H1 (cell line): ENCODE data around the gene CYLD. TPM values are rescaled to one million over a fixed set of nuclear protein-coding genes. Genes with fewer than 3 reads are reported as not detected.

Experiments used
- CTCF ChIA-PET: fragments of 300-600 bp; sonication (Branson Sonifier 250); formaldehyde crosslinking; loops from one replicate; lab custom pipeline; 2021; ENCODE audit not compliant: partially characterized antibody; lab: Charles Lee
- POLR2A ChIA-PET: fragments of 300-600 bp; sonication (Branson Sonifier 250); formaldehyde crosslinking; loops from one replicate; lab custom pipeline; 2021; ENCODE audit warnings: inconsistent platforms; ENCODE audit not compliant: partially characterized antibody; lab: Charles Lee
- DNase-seq, 2 experiments: peaks; one replicate each; pipeline versions ENCODE4 v3.0.0 to v3.0.0-alpha.2; 2010 to 2022; ENCODE audit warnings: low spot score in 2 of 2, low read depth in 1 of 2, mixed read lengths in 1 of 2
- FAIRE-seq: peaks from 2 replicates; lab custom pipeline; 2011; peaks lifted over from hg19 to GRCh38; lab: Jason Lieb, UNC
- H2AFZ ChIP-seq: 2 replicates; pipeline ENCODE4 v1.8.1; 2012; ENCODE audit warnings: low read length, inconsistent platforms
- H2AK5ac ChIP-seq: 2 replicates; pipeline ENCODE4 v1.6.1; 2013; ENCODE audit warnings: low read depth, low read length
- H2BK120ac ChIP-seq: replicated peaks from 2 replicates; pipeline ENCODE3; 2013; ENCODE audit warnings: low read depth, low read length, inconsistent platforms
- H2BK12ac ChIP-seq: 2 replicates; pipeline ENCODE4 v1.6.1; 2013; ENCODE audit warnings: low read depth, low read length
- H2BK15ac ChIP-seq: 2 replicates; pipeline ENCODE4 v1.6.1; 2013; ENCODE audit warnings: low read length
- H2BK20ac ChIP-seq: 2 replicates; pipeline ENCODE4 v1.6.1; 2013; ENCODE audit warnings: low read length
- H2BK5ac ChIP-seq: 2 replicates; pipeline ENCODE4 v1.6.1; 2013; ENCODE audit warnings: low read depth, low read length
- H3K14ac ChIP-seq: 2 replicates; pipeline ENCODE4 v1.6.1; 2013; ENCODE audit warnings: inconsistent platforms; ENCODE audit not compliant: insufficient read length
- H3K18ac ChIP-seq: 2 replicates; pipeline ENCODE4 v1.6.1; 2013; ENCODE audit warnings: low read length; ENCODE audit errors: extremely low read depth
- H3K23ac ChIP-seq: 2 replicates; pipeline ENCODE4 v1.6.1; 2013; ENCODE audit warnings: inconsistent platforms; ENCODE audit not compliant: insufficient read length
- H3K23me2 ChIP-seq: 2 replicates; pipeline ENCODE4 v1.6.1; 2013; ENCODE audit warnings: low read depth, low read length
- H3K27ac ChIP-seq: 2 replicates; pipeline ENCODE4 v1.6.1; 2011; ENCODE audit warnings: low read depth, low read length, inconsistent platforms
- H3K27me3 ChIP-seq, 4 experiments: replicated peaks in 1 of 4; 1 replicate in 1 of 4; 2 replicates in 3 of 4; pipeline versions ENCODE4 v1.6.1 to v1.8.1; 2011 to 2013; ENCODE audit warnings: low read length in 3 of 4, mild to moderate bottlenecking in 3 of 4, inconsistent platforms in 2 of 4, mixed read lengths in 2 of 4, moderate library complexity in 1 of 4; ENCODE audit not compliant: control insufficient read depth in 3 of 4, insufficient read depth in 3 of 4; ENCODE audit errors: extremely low read depth in 1 of 4
- H3K36me3 ChIP-seq, 4 experiments: 2 replicates each; pipeline versions ENCODE4 v1.6.1 to v1.8.1; 2011 to 2013; ENCODE audit warnings: mild to moderate bottlenecking in 4 of 4, low read length in 3 of 4, moderate library complexity in 2 of 4, control low read depth in 1 of 4, inconsistent platforms in 1 of 4; ENCODE audit not compliant: insufficient read depth in 4 of 4, control insufficient read depth in 2 of 4
- H3K4ac ChIP-seq: replicated peaks from 2 replicates; pipeline ENCODE3; 2013; ENCODE audit warnings: low read length, low read depth, mixed read lengths, inconsistent platforms; ENCODE audit not compliant: insufficient read length
- H3K4me1 ChIP-seq, 4 experiments: replicated peaks in 1 of 4; 1 replicate in 1 of 4; 2 replicates in 3 of 4; pipeline versions ENCODE4 v1.6.1 to v1.8.1; 2011 to 2013; ENCODE audit warnings: low read length in 3 of 4, inconsistent platforms in 2 of 4, mixed read lengths in 1 of 4; ENCODE audit not compliant: insufficient read depth in 4 of 4, control insufficient read depth in 3 of 4
- H3K4me2 ChIP-seq, 2 experiments: 2 replicates each; pipeline versions ENCODE4 v1.6.1 to v1.8.1; 2011 to 2013; ENCODE audit warnings: low read depth in 2 of 2, low read length in 2 of 2, control low read depth in 1 of 2, inconsistent platforms in 1 of 2, mild to moderate bottlenecking in 1 of 2; ENCODE audit not compliant: insufficient read depth in 1 of 2
- H3K4me3 ChIP-seq, 4 experiments: fragments of 200-600, 300-600 bp in 1 of 4; sonication (generic), shearing (Covaris generic), sonication (Bioruptor Twin) in 1 of 4; 2 replicates each; pipeline versions ENCODE4 v1.5.1 to v1.8.1; 2011 to 2016; ENCODE audit warnings: low read length in 4 of 4, low read depth in 3 of 4, control low read depth in 2 of 4, inconsistent platforms in 2 of 4, mild to moderate bottlenecking in 2 of 4, mixed read lengths in 1 of 4, moderate library complexity in 1 of 4; ENCODE audit not compliant: insufficient read depth in 2 of 4; ENCODE audit errors: extremely low read depth in 1 of 4
- H3K56ac ChIP-seq: replicated peaks from 2 replicates; pipeline ENCODE3; 2013; ENCODE audit warnings: low read depth, mild to moderate bottlenecking, mixed read lengths, low read length, inconsistent platforms; ENCODE audit not compliant: insufficient read length
- H3K79me1 ChIP-seq: 2 replicates; pipeline ENCODE4 v1.6.1; 2013; ENCODE audit warnings: low read depth, low read length, control low read depth
- H3K79me2 ChIP-seq, 2 experiments: 2 replicates each; pipeline versions ENCODE4 v1.6.1 to v1.8.1; 2012 to 2013; ENCODE audit warnings: low read length in 2 of 2, mild to moderate bottlenecking in 2 of 2, inconsistent platforms in 1 of 2; ENCODE audit not compliant: insufficient read depth in 2 of 2, control insufficient read depth in 1 of 2
- H3K9ac ChIP-seq, 4 experiments: replicated peaks in 1 of 4; 1 replicate in 1 of 4; 2 replicates in 3 of 4; pipeline versions ENCODE4 v1.6.1 to v1.8.1; 2011 to 2013; ENCODE audit warnings: low read depth in 3 of 4, low read length in 3 of 4, control low read depth in 2 of 4, mild to moderate bottlenecking in 2 of 4, moderate library complexity in 2 of 4, inconsistent platforms in 1 of 4; ENCODE audit errors: extremely low read depth in 1 of 4
- H3K9me3 ChIP-seq, 2 experiments: 2 replicates each; pipeline versions ENCODE4 v1.6.1 to v1.8.1; 2012 to 2013; ENCODE audit warnings: mild to moderate bottlenecking in 2 of 2, moderate library complexity in 2 of 2, control low read depth in 1 of 2, inconsistent platforms in 1 of 2, low read depth in 1 of 2, low read length in 1 of 2, mixed read lengths in 1 of 2; ENCODE audit not compliant: insufficient read depth in 2 of 2
- H4K20me1 ChIP-seq, 2 experiments: replicated peaks in 1 of 2; 2 replicates each; pipeline versions ENCODE3 to v1.8.1; 2011 to 2013; ENCODE audit warnings: inconsistent platforms in 2 of 2, low read length in 2 of 2, mild to moderate bottlenecking in 1 of 2; ENCODE audit not compliant: insufficient read depth in 2 of 2, control insufficient read depth in 1 of 2
- H4K5ac ChIP-seq: 2 replicates; pipeline ENCODE4 v1.6.1; 2013; ENCODE audit warnings: low read length, low read depth, mixed read lengths, inconsistent platforms; ENCODE audit not compliant: insufficient read length
- H4K8ac ChIP-seq: 2 replicates; pipeline ENCODE4 v1.8.0; 2013; ENCODE audit warnings: mild to moderate bottlenecking, moderate library complexity, low read length, inconsistent platforms; ENCODE audit not compliant: insufficient read depth; ENCODE audit errors: extremely low read depth
- H4K91ac ChIP-seq: replicated peaks from 2 replicates; pipeline ENCODE3; 2013; ENCODE audit warnings: low read length, mixed read lengths, inconsistent platforms; ENCODE audit not compliant: insufficient read length
- ASH2L ChIP-seq: fragments of 200-600, 300-600 bp; sonication (generic); IDR thresholded peaks from one replicate; pipeline ENCODE4 v1.7.1; 2017; ENCODE audit warnings: low read length
- FOSL1 ChIP-seq: IDR thresholded peaks from 2 replicates; pipeline ENCODE4 v1.6.1; 2011; ENCODE audit warnings: mild to moderate bottlenecking, low read depth, low read length, moderate library complexity; ENCODE audit not compliant: insufficient read depth
- MAX ChIP-seq: IDR thresholded peaks from 2 replicates; pipeline ENCODE4 v1.6.1; 2012; ENCODE audit warnings: inconsistent platforms
- NRF1 ChIP-seq: IDR thresholded peaks from 2 replicates; pipeline ENCODE4 v1.6.1; 2011; ENCODE audit warnings: mild to moderate bottlenecking, low read depth, low read length, improper control_type of control experiment
- WGBS, 2 experiments: shearing (Covaris generic) in 1 of 2; methylation state at CpG; one replicate each; pipeline versions ENCODE4 v1.1.6 to v1.1.7; 2013 to 2015; ENCODE audit warnings: low lambda C conversion rate in 2 of 2, mixed read lengths in 2 of 2, inconsistent platforms in 1 of 2, low coverage in 1 of 2, missing lambda C conversion rate in 1 of 2; ENCODE audit not compliant: insufficient replicate concordance in 2 of 2, insufficient coverage in 1 of 2, insufficient read length in 1 of 2; ENCODE audit errors: extremely low coverage in 1 of 2, missing lambda C conversion rate in 1 of 2; 5-methylcytosine and 5-hydroxymethylcytosine counted together
- polyA plus RNA-seq, 7 experiments: library from polyadenylated mRNA; depleted of rRNA in 3 of 7; stranded (reverse) in 5 of 7; unstranded in 2 of 7; fragments of >200 nt in 5 of 7; fragments of 200-250 nt in 2 of 7; gene quantifications; 1 replicate in 5 of 7; 2 replicates in 1 of 7; 4 replicates in 1 of 7; pipeline versions ENCODE4 v1.2.1 to v1.2.3, GENCODE V29; 2011 to 2013; ENCODE audit warnings: missing spikeins in 2 of 7, mixed read lengths in 2 of 7
- total RNA-seq: library from RNA; stranded (reverse); fragmentation: NEBNext Ultra II Directional; extraction: Animal tissue kit (Norgen Biotek cat#: 25700); gene quantifications from 2 replicates; pipeline ENCODE4 v1.2.1, GENCODE V29; 2021

The CYLD gene
- total and polyA plus RNA-seq, 2 of the 8 experiments (the other 6 are each of a cell fraction or from before 2014, with no cell fraction given), result 3.7 to 18.8 TPM

- no peaks in the 10 kb centered on the region for H4K20me1 ChIP-seq
- CTCF ChIA-PET, result interaction anchor here (1.7 kb wide), 1 partner anchor 14 kb away, joined by 9 read pairs; no protein-coding TSS in a partner anchor
Measured at GRCh38 chr16:50820225-50820624, 78.3 kb downstream of the CYLD start.

More at GRCh38 chr16:50820225-50820624, 78.3 kb downstream of the CYLD start:
- Histone ChIP-seq H2AK5ac (no peak overlapping the region), H3K79me1 (no peaks in the 10 kb centered on the region), H3K27me3 (no peaks in the 10 kb centered on the region), H2AFZ (no peak overlapping the region), H2BK120ac (no peak overlapping the region), H3K27ac (no peak overlapping the region), H3K23ac (no peak overlapping the region), H3K79me2 (no peaks in the 10 kb centered on the region), H3K18ac (no peak overlapping the region), H2BK20ac (no peak overlapping the region), H3K4me2 (no peak overlapping the region), H3K23me2 (no peaks in the 10 kb centered on the region), H2BK5ac (no peak overlapping the region), H4K91ac (no peak overlapping the region), H4K5ac (no peak overlapping the region), H3K9ac (no peak overlapping the region), H3K56ac (no peak overlapping the region), H3K4ac (no peak overlapping the region), H3K36me3 (no peaks in the 10 kb centered on the region), H2BK12ac (no peak overlapping the region), H4K8ac (no peak overlapping the region), H3K14ac (no peak overlapping the region), H3K4me3 (no peak overlapping the region), H3K9me3 (no peaks in the 10 kb centered on the region), H3K4me1 (no peaks in the 10 kb centered on the region), H2BK15ac (no peak overlapping the region)
- TF ChIP-seq FOSL1 (no peak), NRF1 (no peak), MAX (no peak), ASH2L (no peak)
- FAIRE-seq (no peak), DNase-seq (no peak)
- POLR2A ChIA-PET, result no interaction called here
- 89% methylated on average over 5 of the region's 5 CpGs; no CpG with 5 or more reads in 1 of the 2 experiments for WGBS, 2 experiments
